Skeletal muscle satellite cell (primary cell): ENCODE data around the gene FGF2.
A peak's percentile ranks its signal among the peaks of the same experiment; 100 is the strongest.

ENCODE experiments used
- H3K27me3 ChIP-seq: 2 replicates; pipeline ENCODE4 v1.7.0; 2013; ENCODE audit warnings: low read length; ENCODE audit not compliant: control insufficient read depth, insufficient read depth
- H3K36me3 ChIP-seq: 2 replicates; pipeline ENCODE4 v1.7.0; 2013; ENCODE audit warnings: mild to moderate bottlenecking, control low read depth, low read length; ENCODE audit not compliant: insufficient read depth
- H3K4me1 ChIP-seq: 2 replicates; pipeline ENCODE4 v1.7.0; 2013; ENCODE audit warnings: low read length; ENCODE audit not compliant: control insufficient read depth, insufficient read depth
- H3K4me2 ChIP-seq: 2 replicates; pipeline ENCODE4 v1.7.0; 2013; ENCODE audit warnings: mild to moderate bottlenecking, low read length
- H3K4me3 ChIP-seq: 2 replicates; pipeline ENCODE4 v1.7.0; 2013; ENCODE audit warnings: low read length
- H3K9ac ChIP-seq: 2 replicates; pipeline ENCODE4 v1.7.0; 2013; ENCODE audit warnings: mild to moderate bottlenecking, low read depth, low read length, moderate library complexity
- H3K9me3 ChIP-seq: replicated peaks from 2 replicates; pipeline ENCODE4 v1.7.0; 2013; ENCODE audit warnings: mild to moderate bottlenecking, control low read depth, low read length

The FGF2 gene

DNA sequence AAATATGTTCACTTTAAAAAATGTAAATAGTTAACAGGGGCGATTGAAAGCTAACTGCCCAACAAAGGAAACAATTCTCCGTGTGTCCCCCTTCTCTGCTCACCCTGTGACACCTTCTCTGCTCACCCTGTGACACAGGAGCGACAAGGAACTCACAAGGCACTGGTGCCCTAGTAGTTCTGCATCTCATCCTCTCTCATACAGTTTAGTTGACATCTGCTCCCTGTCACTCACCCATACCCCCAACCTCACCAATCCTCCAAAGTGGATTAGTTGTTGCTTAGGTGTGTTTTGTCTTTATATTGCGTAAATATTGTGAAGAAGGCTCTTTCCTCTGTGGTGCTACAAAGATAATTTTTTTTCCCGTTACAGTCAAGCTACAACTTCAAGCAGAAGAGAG is 49.3 kb downstream of the FGF2 start:
- Histone ChIP-seq H3K4me3 (no peak overlapping the region), H3K27me3 (no peaks in the 10 kb centered on the region), H3K9ac (peak overlapping the region; percentile 4), H3K9me3 (no peaks in the 10 kb centered on the region), H3K36me3 (peaks cover 40% of the 10 kb centered on the region), H3K4me2 (no peak overlapping the region), H3K4me1 (peaks cover 47% of the 10 kb centered on the region)

DNA sequence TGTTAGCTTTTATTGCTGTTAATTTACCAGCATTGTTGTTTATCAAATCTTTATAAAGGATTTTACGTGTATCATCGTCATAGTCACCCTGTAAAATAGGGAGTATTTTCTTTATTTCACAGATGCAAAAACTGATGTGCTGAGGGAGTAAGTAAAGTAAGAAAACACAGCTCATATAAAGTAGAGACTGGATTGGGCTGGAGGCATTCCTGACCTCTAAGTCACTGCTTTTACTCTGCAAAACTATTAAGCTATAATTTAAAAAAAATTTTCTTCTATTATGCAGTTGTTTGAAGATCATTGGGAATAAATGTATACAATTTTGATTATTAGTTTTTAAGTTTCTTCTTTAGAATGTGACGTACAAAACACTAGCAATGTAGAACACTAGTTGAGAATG is 49.8 kb downstream of the FGF2 start:
- Histone ChIP-seq H3K4me3 (no peak overlapping the region), H3K36me3 (peaks cover 45% of the 10 kb centered on the region), H3K27me3 (no peaks in the 10 kb centered on the region), H3K4me1 (peaks cover 47% of the 10 kb centered on the region), H3K4me2 (no peak overlapping the region), H3K9me3 (no peaks in the 10 kb centered on the region), H3K9ac (peak overlapping the region; percentile 4)

DNA sequence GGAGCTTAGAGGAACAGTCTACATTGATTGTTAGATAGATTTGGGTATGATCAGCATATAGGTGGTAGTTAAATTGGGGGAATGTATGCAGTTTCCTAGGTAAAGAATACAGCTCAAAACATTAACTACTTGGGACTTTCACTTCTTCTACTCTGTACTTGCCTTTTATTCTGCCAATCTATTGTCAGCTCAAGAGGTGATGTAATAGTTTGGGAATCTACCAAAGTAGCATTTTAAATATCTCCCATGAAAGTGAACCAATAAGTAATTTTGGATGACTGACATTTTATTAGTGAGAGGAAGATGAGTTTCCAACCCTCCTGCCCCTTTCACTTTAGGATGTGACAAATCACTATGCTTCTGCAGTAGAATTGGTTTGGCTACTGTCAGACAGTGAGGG is 52.4 kb downstream of the FGF2 start:
- Histone ChIP-seq H3K4me3 (no peak overlapping the region), H3K27me3 (no peaks in the 10 kb centered on the region), H3K9me3 (no peaks in the 10 kb centered on the region), H3K9ac (no peak overlapping the region), H3K4me1 (peaks cover 34% of the 10 kb centered on the region), H3K36me3 (peaks cover 64% of the 10 kb centered on the region), H3K4me2 (no peak overlapping the region)

DNA sequence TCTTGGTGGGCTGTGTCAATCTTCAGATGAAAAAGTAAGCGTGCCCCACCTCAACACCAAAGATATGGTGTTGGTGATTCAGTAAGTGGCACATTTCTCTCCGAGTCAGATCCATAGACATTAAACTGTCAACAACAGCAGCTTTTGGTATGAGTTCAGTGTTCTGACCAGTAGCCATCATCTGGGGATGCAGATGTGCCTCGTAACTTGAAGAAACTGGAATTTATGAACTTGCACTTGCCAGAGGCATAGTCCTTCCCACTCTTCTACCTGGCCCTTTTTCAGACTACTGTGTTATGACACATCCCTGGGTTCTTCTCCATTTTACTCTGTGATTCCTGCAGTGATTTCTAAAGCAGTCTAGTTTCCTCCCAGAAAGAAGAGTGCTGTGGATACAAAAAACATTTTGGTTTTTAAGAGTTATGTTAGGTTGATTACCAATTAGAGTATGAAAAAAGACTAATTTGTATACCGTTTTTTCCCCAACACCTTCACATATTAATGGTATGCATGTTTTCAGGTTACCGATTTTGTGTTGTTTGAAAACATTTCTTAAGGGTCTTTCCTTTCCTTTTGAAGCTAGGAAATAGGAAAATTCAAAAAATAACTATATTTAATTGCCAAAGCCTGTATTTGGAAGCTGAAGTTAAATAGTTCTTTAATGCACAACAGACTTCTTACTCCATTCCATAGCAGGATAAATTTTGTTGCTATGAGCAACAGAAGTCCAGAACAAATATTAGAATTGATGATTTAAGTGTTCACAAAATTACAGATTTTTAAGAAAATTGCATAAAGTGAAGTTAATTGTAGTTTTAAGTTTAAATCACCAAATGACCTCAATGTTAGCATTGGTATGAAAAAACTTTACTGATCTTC is 56.5 kb downstream of the FGF2 start:
- H3K4me3 ChIP-seq, result no peak overlapping the region
- peaks cover 81% of the 10 kb centered on the region for H3K36me3 ChIP-seq
- H3K4me2 ChIP-seq, result no peak overlapping the region
- no peaks in the 10 kb centered on the region for H3K27me3 ChIP-seq
- no peaks in the 10 kb centered on the region for H3K9me3 ChIP-seq
- H3K4me1 ChIP-seq, result peaks cover 7% of the 10 kb centered on the region
- no peak overlapping the region for H3K9ac ChIP-seq

DNA sequence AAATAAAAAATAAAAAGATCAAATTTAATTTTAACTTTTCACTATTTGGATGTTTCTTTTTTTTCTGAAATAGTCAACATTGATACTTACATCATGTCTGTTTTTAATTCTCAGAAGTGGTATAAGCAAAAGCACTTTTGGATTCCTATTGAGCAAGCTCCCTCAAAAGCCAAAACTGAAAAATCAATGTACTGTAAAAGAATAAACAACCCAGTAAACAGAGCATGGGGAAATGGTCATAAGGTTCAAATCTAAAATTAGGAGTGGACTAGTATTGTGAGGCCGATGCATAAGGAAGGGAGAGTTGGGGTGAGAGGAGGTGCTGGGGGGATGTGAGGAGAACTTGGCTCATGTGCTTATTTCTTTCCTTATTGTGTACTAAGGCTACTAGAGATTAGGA is 57.9 kb downstream of the FGF2 start:
- Histone ChIP-seq H3K9me3 (no peaks in the 10 kb centered on the region), H3K27me3 (no peaks in the 10 kb centered on the region), H3K4me2 (no peak overlapping the region), H3K9ac (no peak overlapping the region), H3K36me3 (peaks cover 76% of the 10 kb centered on the region), H3K4me1 (peaks cover 15% of the 10 kb centered on the region), H3K4me3 (no peak overlapping the region)

DNA sequence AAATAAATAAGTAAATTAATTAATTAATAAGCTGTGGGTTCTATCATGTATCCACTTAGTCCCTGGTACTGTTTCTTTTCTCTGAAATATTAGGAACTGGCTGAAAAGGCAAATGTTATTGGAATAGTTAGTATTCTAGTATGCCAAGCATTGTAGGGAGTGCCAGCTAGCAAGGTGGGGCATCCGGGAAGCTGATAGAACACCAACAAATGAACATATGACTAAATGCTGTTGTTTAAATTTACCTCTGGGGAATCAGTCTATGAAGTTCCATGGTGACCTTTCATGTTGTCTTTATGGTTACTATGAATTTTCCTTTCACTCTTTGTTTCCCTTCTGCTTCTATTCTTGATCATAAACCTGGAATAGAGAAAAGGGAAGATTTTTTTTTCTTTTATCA is 63.1 kb downstream of the FGF2 start:
- peaks cover 40% of the 10 kb centered on the region for H3K4me1 ChIP-seq
- peaks cover 70% of the 10 kb centered on the region for H3K36me3 ChIP-seq
- H3K9ac ChIP-seq, result no peak overlapping the region
- no peak overlapping the region for H3K4me3 ChIP-seq
- H3K4me2 ChIP-seq, result peak overlapping the region; percentile 11
- no peaks in the 10 kb centered on the region for H3K27me3 ChIP-seq
- no peaks in the 10 kb centered on the region for H3K9me3 ChIP-seq

DNA sequence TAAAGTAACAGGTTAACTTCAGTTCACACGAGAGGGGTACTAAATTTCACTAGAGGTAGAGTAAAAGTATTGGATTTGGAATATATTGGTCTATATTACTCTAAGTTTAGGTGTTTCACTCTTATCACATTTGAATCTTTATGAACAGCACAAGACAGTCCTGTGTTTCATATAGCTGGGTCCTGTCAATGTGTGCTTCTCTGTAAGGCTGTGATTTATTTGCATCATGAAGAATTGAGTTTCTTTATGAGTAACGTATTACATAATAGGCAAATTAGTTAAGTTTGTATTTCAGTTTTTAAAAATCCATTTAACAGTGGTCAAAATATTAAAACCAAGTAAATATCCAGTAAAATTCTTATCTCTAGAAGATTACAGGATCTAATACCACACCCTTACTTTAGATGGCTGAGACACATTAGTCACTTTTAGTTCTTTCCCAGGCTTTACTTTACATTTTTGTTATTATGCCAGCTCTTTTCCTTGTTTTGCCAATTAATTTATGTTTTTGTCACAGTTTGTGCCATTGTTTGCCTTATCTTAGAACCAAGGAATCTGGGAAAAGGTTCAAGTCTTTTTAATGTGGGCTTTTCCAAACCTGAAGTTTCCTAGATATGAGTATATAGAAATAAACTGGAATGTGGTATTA is 63.6 kb downstream of the FGF2 start:
- Histone ChIP-seq H3K9me3 (no peaks in the 10 kb centered on the region), H3K36me3 (peaks cover 69% of the 10 kb centered on the region), H3K4me1 (peaks cover 46% of the 10 kb centered on the region), H3K4me3 (no peak overlapping the region), H3K9ac (no peak overlapping the region), H3K27me3 (no peaks in the 10 kb centered on the region), H3K4me2 (peak overlapping the region; percentile 11)

DNA sequence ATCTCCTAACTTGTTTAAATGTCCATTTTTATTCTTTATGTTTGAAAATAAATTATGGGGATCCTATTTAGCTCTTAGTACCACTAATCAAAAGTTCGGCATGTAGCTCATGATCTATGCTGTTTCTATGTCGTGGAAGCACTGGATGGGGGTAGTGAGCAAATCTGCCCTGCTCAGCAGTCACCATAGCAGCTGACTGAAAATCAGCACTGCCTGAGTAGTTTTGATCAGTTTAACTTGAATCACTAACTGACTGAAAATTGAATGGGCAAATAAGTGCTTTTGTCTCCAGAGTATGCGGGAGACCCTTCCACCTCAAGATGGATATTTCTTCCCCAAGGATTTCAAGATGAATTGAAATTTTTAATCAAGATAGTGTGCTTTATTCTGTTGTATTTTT is 68.2 kb downstream of the FGF2 start:
- H3K9me3 ChIP-seq, result no peaks in the 10 kb centered on the region

DNA sequence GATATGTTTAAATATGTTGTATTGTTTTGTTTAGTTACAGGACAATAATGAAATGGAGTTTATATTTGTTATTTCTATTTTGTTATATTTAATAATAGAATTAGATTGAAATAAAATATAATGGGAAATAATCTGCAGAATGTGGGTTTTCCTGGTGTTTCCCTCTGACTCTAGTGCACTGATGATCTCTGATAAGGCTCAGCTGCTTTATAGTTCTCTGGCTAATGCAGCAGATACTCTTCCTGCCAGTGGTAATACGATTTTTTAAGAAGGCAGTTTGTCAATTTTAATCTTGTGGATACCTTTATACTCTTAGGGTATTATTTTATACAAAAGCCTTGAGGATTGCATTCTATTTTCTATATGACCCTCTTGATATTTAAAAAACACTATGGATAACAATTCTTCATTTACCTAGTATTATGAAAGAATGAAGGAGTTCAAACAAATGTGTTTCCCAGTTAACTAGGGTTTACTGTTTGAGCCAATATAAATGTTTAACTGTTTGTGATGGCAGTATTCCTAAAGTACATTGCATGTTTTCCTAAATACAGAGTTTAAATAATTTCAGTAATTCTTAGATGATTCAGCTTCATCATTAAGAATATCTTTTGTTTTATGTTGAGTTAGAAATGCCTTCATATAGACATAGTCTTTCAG is 68.8 kb downstream of the FGF2 start:
- no peaks in the 10 kb centered on the region for H3K9me3 ChIP-seq
- H3K4me1 ChIP-seq, result peaks cover 66% of the 10 kb centered on the region
- peak overlapping the region; percentile 56 for H3K4me2 ChIP-seq
- no peak overlapping the region for H3K4me3 ChIP-seq
- H3K36me3 ChIP-seq, result peaks cover 40% of the 10 kb centered on the region
- no peaks in the 10 kb centered on the region for H3K27me3 ChIP-seq
- H3K9ac ChIP-seq, result peak overlapping the region; percentile 56

More for the DNA sequence above, 68.2 kb downstream of the FGF2 start:
- Histone ChIP-seq H3K4me2 (no peak overlapping the region), H3K4me3 (no peak overlapping the region), H3K36me3 (peaks cover 40% of the 10 kb centered on the region), H3K4me1 (peaks cover 72% of the 10 kb centered on the region), H3K9ac (peak overlapping the region; percentile 56), H3K27me3 (no peaks in the 10 kb centered on the region)

DNA sequence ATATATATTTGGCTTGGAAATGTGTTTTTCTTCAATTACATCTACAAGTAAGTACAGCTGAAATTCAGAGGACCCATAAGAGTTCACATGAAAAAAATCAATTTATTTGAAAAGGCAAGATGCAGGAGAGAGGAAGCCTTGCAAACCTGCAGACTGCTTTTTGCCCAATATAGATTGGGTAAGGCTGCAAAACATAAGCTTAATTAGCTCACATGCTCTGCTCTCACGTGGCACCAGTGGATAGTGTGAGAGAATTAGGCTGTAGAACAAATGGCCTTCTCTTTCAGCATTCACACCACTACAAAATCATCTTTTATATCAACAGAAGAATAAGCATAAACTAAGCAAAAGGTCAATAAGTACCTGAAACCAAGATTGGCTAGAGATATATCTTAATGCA is 69.6 kb downstream of the FGF2 start:
- Histone ChIP-seq H3K9ac (peak overlapping the region; percentile 56), H3K4me1 (peaks cover 64% of the 10 kb centered on the region), H3K4me3 (peak overlapping the region; percentile 40), H3K4me2 (peak overlapping the region; percentile 56), H3K36me3 (peaks cover 40% of the 10 kb centered on the region), H3K9me3 (no peaks in the 10 kb centered on the region), H3K27me3 (no peaks in the 10 kb centered on the region)

DNA sequence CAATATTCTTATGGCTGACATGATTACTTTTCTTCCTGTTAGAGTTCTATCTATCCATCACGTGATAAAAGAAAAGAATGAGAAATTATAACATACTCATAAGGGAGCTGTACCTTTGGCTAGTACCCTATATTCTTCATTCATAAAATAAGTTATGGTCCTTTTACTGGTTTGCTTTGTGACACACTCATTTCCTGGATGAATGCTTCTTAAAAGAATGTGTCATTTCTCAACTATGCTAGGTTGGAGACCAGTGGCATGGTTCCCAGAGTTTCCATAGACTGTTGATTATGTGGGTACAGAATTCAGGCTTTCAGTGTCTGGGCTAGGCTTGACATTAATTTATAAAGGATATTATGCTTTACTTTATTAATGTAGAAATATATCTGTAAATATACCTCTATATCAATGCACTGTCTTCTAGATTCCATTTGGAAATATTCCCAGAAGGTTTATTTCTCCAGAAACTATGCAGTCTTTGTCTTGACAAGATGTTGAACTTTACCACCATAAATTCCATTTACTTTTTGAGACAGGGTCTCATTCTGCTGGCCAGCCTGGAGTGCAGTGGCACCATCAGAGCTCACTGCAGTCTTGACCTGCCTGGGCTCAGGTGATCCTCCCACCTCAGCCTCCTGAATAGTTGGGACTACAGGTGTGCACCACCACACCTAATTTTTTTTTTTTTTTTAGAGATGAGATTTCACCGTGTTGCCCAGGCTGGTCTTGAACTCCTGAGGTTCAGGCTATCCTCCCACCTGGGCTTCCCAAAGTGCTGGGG is 71.9 kb downstream of the FGF2 start:
- Histone ChIP-seq H3K4me1 (peaks cover 63% of the 10 kb centered on the region), H3K27me3 (no peaks in the 10 kb centered on the region), H3K9me3 (no peaks in the 10 kb centered on the region), H3K4me3 (peak overlapping the region; percentile 16), H3K4me2 (peak overlapping the region; percentile 39), H3K9ac (peak overlapping the region; percentile 42), H3K36me3 (peaks cover 17% of the 10 kb centered on the region)
